Renal pelvis (tissue), 4 donors: ENCODE data around the gene PIGT. TPM values are rescaled to one million over a fixed set of nuclear protein-coding genes. Genes with fewer than 3 reads are reported as not detected.
"Not testable (repeated sequence)": the region's sequence is repeated elsewhere in the genome, so short reads cannot be mapped to it uniquely, and the experiment has no call there.

Source experiments
- DNase-seq: peaks from one replicate; pipeline ENCODE4 v3.0.0-alpha.2; 2013
- polyA plus RNA-seq, 3 donors: library from polyadenylated mRNA; unstranded; fragments of 120-200 nt; gene quantifications; one replicate each; pipeline ENCODE4 v1.2.1, GENCODE V29; 2013; ENCODE audit not compliant: insufficient read length in 3 of 3

Gene PIGT
- polyA plus RNA-seq, 3 donors: 98.2 to 99.1 (median 98.8) TPM

DNA sequence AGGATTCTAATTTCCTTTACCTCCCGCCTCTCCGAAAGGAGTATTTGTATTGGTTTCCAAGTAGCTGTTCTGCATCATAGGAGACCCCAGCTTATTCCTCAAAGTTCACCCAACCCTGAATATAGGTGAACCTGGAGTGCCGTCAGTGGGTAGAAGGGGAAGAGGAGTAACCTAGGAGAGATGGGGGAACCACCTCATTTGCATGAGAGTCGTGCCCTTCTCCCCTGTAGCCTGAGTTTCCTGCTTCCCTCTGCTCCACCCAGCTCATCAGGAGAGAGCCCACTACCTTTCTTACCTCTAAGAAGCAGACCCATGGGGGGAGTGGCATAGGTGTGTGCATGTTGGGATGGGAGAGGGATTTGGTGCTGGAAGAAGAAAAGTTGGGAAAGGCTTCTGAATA lies 36.3 kb downstream of the PIGT start:
- DNase-seq: no peak

GRCh38 chr20:45452772-45453691 lies 37.1 kb downstream of the PIGT start:
- no peak for DNase-seq

GRCh38 chr20:45456632-45457031 lies 40.7 kb downstream of the PIGT start:
- DNase-seq: no peak

DNA sequence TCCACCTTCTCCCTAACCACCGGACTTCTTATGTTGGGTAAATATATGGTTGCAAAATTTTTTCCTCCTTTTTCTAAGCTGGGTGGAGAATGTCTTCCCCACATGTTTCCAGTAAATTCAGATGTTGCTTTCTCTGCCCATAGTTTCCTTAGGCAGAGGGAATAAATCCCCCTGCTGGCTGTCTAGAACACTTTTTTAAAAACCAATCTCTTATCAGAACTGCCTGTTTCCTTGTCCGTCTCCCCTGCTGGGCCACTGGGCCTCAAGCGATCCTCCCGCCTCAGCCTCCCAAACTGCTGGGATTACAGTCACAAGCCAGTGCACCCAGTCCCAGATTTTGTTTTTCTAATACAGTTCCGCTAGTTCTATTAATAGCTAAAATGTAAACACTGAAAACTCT lies 43.7 kb downstream of the PIGT start:
- DNase-seq: no peak

DNA sequence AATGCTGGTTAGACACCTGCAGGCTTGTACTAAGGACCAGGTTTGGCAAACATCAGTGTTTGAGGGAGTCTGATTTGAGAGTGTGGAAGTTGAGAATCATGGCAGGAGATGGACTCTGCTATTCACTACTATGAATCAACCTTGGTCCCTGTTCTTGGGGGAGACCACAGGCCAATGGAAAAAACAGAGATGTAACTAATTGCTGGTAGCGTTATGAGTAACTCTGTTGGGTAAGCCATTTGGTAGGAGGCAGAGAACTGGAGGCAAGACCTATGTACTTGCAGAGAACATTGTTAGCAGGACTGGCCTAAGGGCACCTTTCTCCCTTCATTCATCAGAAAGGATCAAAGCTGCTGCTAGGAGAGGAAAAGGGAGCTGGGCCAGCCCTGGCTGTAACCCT lies 45.3 kb downstream of the PIGT start:
- DNase-seq: no peak

GRCh38 chr20:45462711-45463509 lies 47.0 kb downstream of the PIGT start:
- DNase-seq: no peak

DNA sequence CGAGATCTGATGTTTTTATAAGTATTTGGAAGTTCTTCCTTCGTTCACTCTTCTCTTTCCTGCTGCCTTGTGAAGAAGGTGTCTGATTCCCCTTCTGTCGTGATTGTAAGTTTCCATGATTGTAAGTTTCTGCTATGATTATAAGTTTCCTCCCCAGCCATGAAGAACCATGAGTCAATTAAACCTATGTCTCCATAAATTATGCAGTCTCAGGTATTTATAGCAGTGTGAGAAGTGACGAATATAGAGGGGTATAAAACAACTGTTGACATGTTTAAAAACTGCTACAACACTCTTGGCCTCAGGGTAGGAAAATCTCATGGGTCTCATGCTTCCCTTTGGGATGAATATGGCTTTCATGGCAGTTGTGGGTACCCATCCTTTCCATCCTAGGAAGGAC lies 47.8 kb downstream of the PIGT start:
- no peak for DNase-seq

DNA sequence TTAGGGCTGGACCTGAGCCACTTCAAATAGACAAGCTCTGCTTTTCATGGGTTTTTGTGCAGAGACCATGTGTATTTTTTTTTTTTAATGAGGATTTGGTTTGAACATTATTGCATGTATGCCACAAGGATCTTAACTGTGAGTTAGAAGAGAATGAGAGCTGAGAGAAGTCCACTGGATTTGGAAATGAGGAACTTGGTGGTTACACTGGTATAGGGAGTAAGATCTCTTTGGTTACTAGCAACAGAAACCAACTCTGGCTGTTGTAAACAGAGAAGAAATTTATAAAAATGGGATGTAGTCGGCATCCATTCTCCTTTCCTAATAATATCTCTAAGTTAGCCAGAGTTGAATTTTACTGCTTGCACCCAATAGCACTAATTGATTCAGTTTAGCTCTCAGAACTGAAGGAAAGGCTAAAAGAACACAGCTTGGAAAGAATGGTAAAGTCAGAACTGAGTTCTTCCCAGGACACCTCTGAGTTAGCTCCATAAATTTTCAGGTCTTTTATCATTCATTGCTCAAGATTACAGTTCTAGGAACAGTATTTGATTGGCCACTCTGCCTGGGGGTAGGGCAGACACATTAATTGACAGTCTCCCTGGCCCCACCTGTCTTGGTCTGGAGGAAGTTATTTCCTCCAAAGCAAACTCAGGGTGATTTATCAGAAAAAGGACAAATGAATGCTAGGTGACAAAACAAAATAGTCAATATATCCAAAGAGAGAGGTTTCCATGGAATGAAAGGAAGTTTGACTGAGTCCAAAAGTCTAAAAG lies 49.7 kb downstream of the PIGT start:
- DNase-seq: no peak

DNA sequence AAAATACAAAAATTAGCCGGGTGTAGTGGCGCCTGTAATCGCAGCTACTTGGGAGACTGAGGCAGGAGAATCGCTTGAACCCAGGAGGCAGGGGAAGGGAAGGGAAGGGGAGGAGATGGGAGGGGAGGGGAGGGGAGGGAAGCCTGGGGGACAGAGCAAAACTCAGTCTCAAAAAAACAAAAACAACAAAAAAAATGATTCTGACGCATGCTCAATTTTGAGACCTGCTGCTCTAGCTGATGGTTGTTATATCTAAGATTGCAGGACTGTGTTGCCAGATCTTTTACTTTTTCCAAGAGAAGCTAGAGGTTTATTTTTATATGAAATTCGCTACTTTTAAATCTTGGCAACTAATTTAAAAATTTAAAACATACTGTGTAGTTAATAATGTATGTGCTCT lies 51.2 kb downstream of the PIGT start:
- no peak for DNase-seq

DNA sequence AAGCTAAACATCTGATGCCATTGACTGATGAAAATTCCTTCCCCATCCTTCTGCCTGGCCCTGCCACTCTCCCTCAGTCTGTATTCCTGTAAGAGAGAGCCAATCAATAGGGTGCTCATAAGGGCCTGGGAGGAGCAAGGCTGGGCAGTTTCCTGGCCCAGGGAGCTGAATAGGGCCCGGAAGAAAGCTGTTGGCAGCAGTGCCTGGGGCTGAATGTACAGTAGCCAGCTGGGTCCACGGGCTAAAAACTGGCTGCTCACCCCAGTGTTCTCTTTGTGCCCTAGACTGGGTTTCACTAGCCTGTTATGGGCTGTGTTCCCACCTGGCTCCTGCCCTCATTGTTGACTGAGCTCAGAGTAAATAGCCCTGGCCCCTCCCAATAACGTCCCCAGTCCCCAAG lies 51.9 kb downstream of the PIGT start:
- no peak for DNase-seq

GRCh38 chr20:45469336-45470261 lies 53.7 kb downstream of the PIGT start, which contains the start of gene WFDC2:
Gene WFDC2 (plus strand): TSS chr20:45469753. CDS start chr20:45469782, 29 bp downstream.
- peak; percentile 78 for DNase-seq

GRCh38 chr20:45470262-45470931 lies 54.5 kb downstream of the PIGT start:
- DNase-seq: peak; percentile 83

GRCh38 chr20:45470937-45471336 lies 55.0 kb downstream of the PIGT start:
- DNase-seq: peak; percentile 42

DNA sequence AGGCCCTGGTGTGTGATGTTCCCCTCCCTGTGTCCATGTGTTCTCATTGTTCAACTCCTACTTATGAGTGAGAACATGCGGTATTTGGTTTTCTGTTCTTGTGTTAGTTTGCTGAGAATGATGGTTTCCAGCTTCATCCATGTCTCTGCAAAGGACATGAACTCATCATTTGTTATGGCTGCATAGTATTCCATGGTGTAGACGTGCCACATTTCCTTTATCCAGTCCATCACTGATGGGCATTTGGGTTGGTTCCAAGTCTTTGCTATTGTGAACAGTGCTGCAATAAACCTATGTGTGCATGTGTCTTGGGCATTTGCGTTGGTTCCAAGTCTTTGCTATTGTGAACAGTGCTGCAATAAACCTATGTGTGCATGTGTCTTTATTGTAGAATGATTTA lies 56.3 kb downstream of the PIGT start:
- DNase-seq: not testable (repeated sequence)

Other genes starting within 250 kb of the PIGT start
- gene PI3, start 241.2 kb upstream of the PIGT start, polyA plus RNA-seq: not detected
- gene SEMG1, start 209.1 kb upstream of the PIGT start, polyA plus RNA-seq: under 1 TPM in 1 of 3 donors, not detected in 2; 0.16 TPM
- gene SEMG2, start 194.8 kb upstream of the PIGT start, polyA plus RNA-seq: under 1 TPM in 1 of 3 donors, not detected in 2; 0.10 TPM
- under 1 TPM in 2 of 3 donors, not detected in 1; 0.28 to 0.69 TPM for gene SLPI, start 161.6 kb upstream of the PIGT start, polyA plus RNA-seq
- not detected for gene RBPJL, start 109.3 kb upstream of the PIGT start, polyA plus RNA-seq
- gene MATN4, start 107.8 kb upstream of the PIGT start, polyA plus RNA-seq: under 1 TPM; 0.21 to 0.43 (median 0.34) TPM
- gene SDC4, start 67.7 kb upstream of the PIGT start, polyA plus RNA-seq: 100 to 1,000 TPM; 136 to 187 (median 157) TPM
- gene SYS1, start 53.0 kb upstream of the PIGT start, polyA plus RNA-seq: 10 to 100 TPM; 32.0 to 36.5 (median 36.1) TPM
- 1 to 10 TPM; 1.3 to 3.0 (median 2.0) TPM for gene TP53TG5, start 37.8 kb upstream of the PIGT start, polyA plus RNA-seq
- gene DBNDD2, start 7.9 kb upstream of the PIGT start, polyA plus RNA-seq: 10 to 100 TPM; 24.3 to 25.7 (median 24.8) TPM
- 100 to 1,000 TPM; 204 to 219 (median 205) TPM for gene WFDC2, start 53.6 kb downstream of the PIGT start, polyA plus RNA-seq
- not detected for gene SPINT3, start 99.5 kb downstream of the PIGT start, polyA plus RNA-seq
- gene WFDC6, start 123.3 kb downstream of the PIGT start, polyA plus RNA-seq: under 1 TPM in 1 of 3 donors, not detected in 2; 0.37 TPM
- under 1 TPM; 0.20 to 0.47 (median 0.36) TPM for gene EPPIN, start 131.3 kb downstream of the PIGT start, polyA plus RNA-seq
- gene WFDC8, start 163.1 kb downstream of the PIGT start, polyA plus RNA-seq: under 1 TPM in 1 of 3 donors, not detected in 2; 0.24 TPM
- gene WFDC10A, start 213.6 kb downstream of the PIGT start, polyA plus RNA-seq: not detected
- gene WFDC9, start 215.1 kb downstream of the PIGT start, polyA plus RNA-seq: not detected